Hepatocyte (in vitro differentiated cells): ENCODE data around the gene RBFOX2. TPM values are rescaled to one million over a fixed set of nuclear protein-coding genes. Genes with fewer than 3 reads are reported as not detected.

Source experiments
- DNase-seq: peaks from one replicate; pipeline ENCODE4 v3.0.0-alpha.2; 2016; ENCODE audit warnings: low spot score
- H2AFZ ChIP-seq: fragments of 200-600 bp; sonication (generic); 2 replicates; pipeline ENCODE4 v1.6.0; 2016; ENCODE audit warnings: antibody characterized with exemption, mild to moderate bottlenecking
- H3K27ac ChIP-seq: fragments of 200-600 bp; sonication (generic); 2 replicates; pipeline ENCODE4 v1.5.1; 2016; ENCODE audit warnings: mild to moderate bottlenecking
- H3K27me3 ChIP-seq: fragments of 200-600 bp; sonication (generic); 2 replicates; pipeline ENCODE4 v1.6.1; 2016
- H3K36me3 ChIP-seq: fragments of 200-600 bp; sonication (generic); replicated peaks from 2 replicates; pipeline ENCODE4 v1.5.1; 2016; ENCODE audit warnings: low read depth; ENCODE audit not compliant: insufficient read depth
- H3K4me1 ChIP-seq: fragments of 200-600 bp; sonication (generic); 2 replicates; pipeline ENCODE4 v1.5.1; 2016; ENCODE audit warnings: mild to moderate bottlenecking, moderate library complexity; ENCODE audit not compliant: insufficient read depth
- H3K4me2 ChIP-seq: fragments of 200-600 bp; sonication (generic); 2 replicates; pipeline ENCODE4 v1.6.0; 2016
- H3K4me3 ChIP-seq: fragments of 200-600 bp; sonication (generic); 2 replicates; pipeline ENCODE4 v1.5.1; 2016; ENCODE audit warnings: mild to moderate bottlenecking
- H3K79me2 ChIP-seq: fragments of 200-600 bp; sonication (generic); 2 replicates; pipeline ENCODE4 v1.6.0; 2017; ENCODE audit warnings: mild to moderate bottlenecking
- H3K9me2 ChIP-seq: fragments of 200-600 bp; sonication (generic); replicated peaks from 2 replicates; pipeline ENCODE4 v1.6.0; 2017; ENCODE audit warnings: mild to moderate bottlenecking; ENCODE audit not compliant: insufficient read depth
- H3K9me3 ChIP-seq: fragments of 200-600 bp; sonication (generic); 2 replicates; pipeline ENCODE4 v1.5.1; 2016; ENCODE audit warnings: low read depth, mild to moderate bottlenecking
- H4K20me1 ChIP-seq: fragments of 200-600 bp; sonication (generic); 2 replicates; pipeline ENCODE4 v1.6.0; 2016; ENCODE audit warnings: mild to moderate bottlenecking; ENCODE audit not compliant: insufficient read depth, poor library complexity, severe bottlenecking
- CTCF ChIP-seq: fragments of 200-600 bp; sonication (generic); IDR thresholded peaks from 2 replicates; pipeline ENCODE4 v1.5.1; 2016; ENCODE audit warnings: antibody characterized with exemption, mild to moderate bottlenecking; ENCODE audit not compliant: poor library complexity
- EZH2 ChIP-seq: fragments of 200-600 bp; sonication (generic); IDR thresholded peaks from 2 replicates; pipeline ENCODE4 v1.6.1; 2016; ENCODE audit warnings: antibody characterized with exemption, mild to moderate bottlenecking, borderline replicate concordance
- EZH2phosphoT487 ChIP-seq: fragments of 200-600 bp; sonication (generic); IDR thresholded peaks from one replicate; pipeline ENCODE4 v1.6.1; 2018; ENCODE audit warnings: antibody characterized with exemption, mild to moderate bottlenecking, low read depth, moderate library complexity; ENCODE audit not compliant: unreplicated experiment, severe bottlenecking
- WGBS: methylation state at CpG from one replicate; pipeline ENCODE4 v1.1.6; 2016; ENCODE audit warnings: low lambda C conversion rate; ENCODE audit errors: missing lambda C conversion rate; 5-methylcytosine and 5-hydroxymethylcytosine counted together
- polyA plus RNA-seq: library from polyadenylated mRNA; unstranded; fragments of >200 nt; fragmentation: Nextera tagmentation; extraction: Ambion mirVana; gene quantifications from 2 replicates; pipeline ENCODE4 v1.2.1, GENCODE V29; 2016
- total RNA-seq: library from RNA; depleted of rRNA; stranded (reverse); fragments of >200 nt; gene quantifications from 2 replicates; pipeline ENCODE4 v1.2.3, GENCODE V29; 2014

Gene RBFOX2
- total and polyA plus RNA-seq, 2 experiments from 2014 or later = 76.7 to 133 TPM

GRCh38 chr22:35733791-35734516, 294.7 kb downstream of the RBFOX2 start:
- 73% methylated on average over 7 of the region's 7 CpGs for WGBS
- no peaks in the 10 kb centered on the region for H3K4me1 ChIP-seq
- DNase-seq = no peak

GRCh38 chr22:35733036-35733435, 295.6 kb downstream of the RBFOX2 start:
- WGBS = 91% methylated on average over 10 of the region's 10 CpGs
- no peaks in the 10 kb centered on the region for H3K9me2 ChIP-seq
- no peaks in the 10 kb centered on the region for H3K9me3 ChIP-seq
- no peak for TF ChIP-seq CTCF
- no peak for TF ChIP-seq EZH2phosphoT487
- TF ChIP-seq EZH2 = no peak
- H3K27ac ChIP-seq = no peak overlapping the region
- H3K4me1 ChIP-seq = no peaks in the 10 kb centered on the region
- no peaks in the 10 kb centered on the region for H3K36me3 ChIP-seq
- no peak overlapping the region for H3K4me3 ChIP-seq
- H3K79me2 ChIP-seq = no peaks in the 10 kb centered on the region
- no peak overlapping the region for H3K4me2 ChIP-seq
- H3K27me3 ChIP-seq = no peaks in the 10 kb centered on the region
- no peak for DNase-seq
- H2AFZ ChIP-seq = no peak overlapping the region
- no peaks in the 10 kb centered on the region for H4K20me1 ChIP-seq

More at GRCh38 chr22:35733791-35734516, 294.7 kb downstream of the RBFOX2 start:
- Histone ChIP-seq H3K9me2 (no peaks in the 10 kb centered on the region), H2AFZ (no peak overlapping the region), H3K27ac (no peak overlapping the region), H3K4me3 (no peak overlapping the region), H3K27me3 (no peaks in the 10 kb centered on the region), H3K79me2 (no peaks in the 10 kb centered on the region), H4K20me1 (no peaks in the 10 kb centered on the region), H3K36me3 (no peaks in the 10 kb centered on the region), H3K9me3 (no peaks in the 10 kb centered on the region), H3K4me2 (no peak overlapping the region)
- TF ChIP-seq EZH2phosphoT487 = no peak
- no peak for TF ChIP-seq EZH2
- no peak for TF ChIP-seq CTCF

GRCh38 chr22:35732116-35732515, 296.5 kb downstream of the RBFOX2 start:
- TF ChIP-seq CTCF (no peak), EZH2phosphoT487 (no peak), EZH2 (no peak)
- no peak overlapping the region for H2AFZ ChIP-seq
- 97% methylated on average over 9 of the region's 9 CpGs for WGBS

More at GRCh38 chr22:35732116-35732515, 296.5 kb downstream of the RBFOX2 start:
- H3K79me2 ChIP-seq = no peaks in the 10 kb centered on the region
- H3K4me1 ChIP-seq = no peaks in the 10 kb centered on the region
- no peak overlapping the region for H3K4me3 ChIP-seq
- H3K27ac ChIP-seq = no peak overlapping the region
- H4K20me1 ChIP-seq = no peaks in the 10 kb centered on the region
- H3K36me3 ChIP-seq = no peaks in the 10 kb centered on the region
- no peak for DNase-seq
- H3K4me2 ChIP-seq = no peak overlapping the region
- no peaks in the 10 kb centered on the region for H3K9me2 ChIP-seq
- H3K9me3 ChIP-seq = no peaks in the 10 kb centered on the region
- H3K27me3 ChIP-seq = no peaks in the 10 kb centered on the region
